ENCODE measurements around the gene ADD3.

DNA sequence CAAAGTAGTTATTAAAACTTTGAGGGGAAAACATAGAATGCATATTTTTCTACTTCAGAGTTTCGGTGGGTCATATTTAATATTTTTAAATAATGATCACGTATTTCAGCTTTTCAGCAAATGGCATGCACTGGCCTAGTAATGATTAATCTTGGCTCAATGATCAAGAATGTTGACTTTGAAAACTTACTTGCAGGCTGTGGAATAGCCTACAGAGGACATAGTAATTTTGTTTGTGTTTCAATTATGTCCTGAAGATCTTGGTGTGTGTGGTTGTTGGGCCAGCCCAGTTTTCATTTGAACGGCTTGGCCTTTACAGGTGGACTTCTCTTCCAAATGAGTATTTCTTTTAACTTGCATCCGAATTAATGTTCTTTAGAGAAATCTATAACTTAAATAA is 35.1 kb downstream of the ADD3 start:
- TF ChIP-seq EZH2 (IDR thresholded peaks at IDR 0.05; ENCODE audit: insufficient read depth, poor library complexity, severe bottlenecking) (no peak), EZH2phosphoT487 (IDR thresholded peaks at IDR 0.05; ENCODE audit: insufficient read depth, low read depth) (no peak)

Data from GM23248 (cell line).